Stimulated activated CD8-positive, alpha-beta memory T cell treated with anti-CD3 and anti-CD28 coated beads, Interleukin-12 subunit alpha, Interleukin-12 subunit beta, amount 100 ng/mL, for 24 hours (primary cell): Measurements from ENCODE around the gene CCDC91.
"Not testable (repeated sequence)": the region's sequence is repeated elsewhere in the genome, so short reads cannot be mapped to it uniquely, and the experiment has no call there.

ENCODE experiments used
- DNase-seq: peaks from one replicate; pipeline ENCODE4 v3.0.0-alpha.2; 2020; ENCODE audit errors: extremely low read depth

The CCDC91 gene

GRCh38 chr12:28290262-28290661 is 100.0 kb downstream of the CCDC91 start:
- no peak for DNase-seq

- no peak for DNase-seq
These were observed 102.4 kb downstream of the CCDC91 start for GRCh38 chr12:28292699-28293098.

- DNase-seq, result no peak
These were observed 104.0 kb downstream of the CCDC91 start for GRCh38 chr12:28294300-28294699.

- no peak for DNase-seq
These were observed 106.0 kb downstream of the CCDC91 start for GRCh38 chr12:28296287-28296686.

GRCh38 chr12:28303192-28303591 is 112.9 kb downstream of the CCDC91 start:
- DNase-seq, result no peak

GRCh38 chr12:28306535-28306934 is 116.3 kb downstream of the CCDC91 start:
- no peak for DNase-seq

GRCh38 chr12:28308891-28309290 is 118.6 kb downstream of the CCDC91 start:
- DNase-seq, result no peak

GRCh38 chr12:28313631-28314030 is 123.4 kb downstream of the CCDC91 start:
- DNase-seq, result no peak

GRCh38 chr12:28316049-28316448 is 125.8 kb downstream of the CCDC91 start:
- DNase-seq, result no peak

GRCh38 chr12:28318273-28318672 is 128.0 kb downstream of the CCDC91 start:
- DNase-seq, result no peak

GRCh38 chr12:28320353-28320752 is 130.1 kb downstream of the CCDC91 start:
- no peak for DNase-seq

GRCh38 chr12:28327722-28328121 is 137.5 kb downstream of the CCDC91 start:
- DNase-seq, result no peak

- DNase-seq, result no peak
These were observed 138.7 kb downstream of the CCDC91 start for GRCh38 chr12:28328967-28329366.

GRCh38 chr12:28329727-28330126 is 139.5 kb downstream of the CCDC91 start:
- not testable (repeated sequence) for DNase-seq

- not testable (repeated sequence) for DNase-seq
These were observed 140.0 kb downstream of the CCDC91 start for GRCh38 chr12:28330232-28330631.

GRCh38 chr12:28331130-28331529 is 140.9 kb downstream of the CCDC91 start:
- DNase-seq, result no peak

- DNase-seq, result no peak
These were observed 150.2 kb downstream of the CCDC91 start for GRCh38 chr12:28340261-28341045.

- DNase-seq, result no peak
These were observed 153.5 kb downstream of the CCDC91 start for GRCh38 chr12:28343713-28344112.

- DNase-seq, result no peak
These were observed 156.3 kb downstream of the CCDC91 start for GRCh38 chr12:28346567-28346966.

- no peak for DNase-seq
These were observed 158.9 kb downstream of the CCDC91 start for GRCh38 chr12:28349196-28349595.

- no peak for DNase-seq
These were observed 160.2 kb downstream of the CCDC91 start for GRCh38 chr12:28350502-28350901.

- no peak for DNase-seq
These were observed 161.2 kb downstream of the CCDC91 start for GRCh38 chr12:28351414-28351813.

- DNase-seq, result no peak
These were observed 164.9 kb downstream of the CCDC91 start for GRCh38 chr12:28355161-28355560.

- no peak for DNase-seq
These were observed 170.0 kb downstream of the CCDC91 start for GRCh38 chr12:28360253-28360652.
